Activated naive CD4-positive, alpha-beta T cell treated with anti-CD3 and anti-CD28 coated beads, Interleukin-2, amount 50 U/mL, for 24 hours (primary cell): ENCODE measurements around the gene CD320.

Source experiments
- H3K27ac Mint-ChIP-seq: one replicate; pipeline ENCODE4 v1.8.0; 2021; ENCODE audit warnings: mild to moderate bottlenecking, mixed read lengths
- H3K27me3 Mint-ChIP-seq: one replicate; pipeline ENCODE4 v1.8.0; 2021; ENCODE audit warnings: mixed read lengths
- H3K36me3 Mint-ChIP-seq: one replicate; pipeline ENCODE4 v1.8.0; 2021; ENCODE audit warnings: mixed read lengths
- H3K4me1 Mint-ChIP-seq: one replicate; pipeline ENCODE4 v1.8.0; 2021; ENCODE audit warnings: mixed read lengths
- H3K4me3 Mint-ChIP-seq: one replicate; pipeline ENCODE4 v1.8.0; 2021; ENCODE audit warnings: mild to moderate bottlenecking, mixed read lengths
- H3K9me3 Mint-ChIP-seq: one replicate; pipeline ENCODE4 v1.8.0; 2021; ENCODE audit warnings: mixed read lengths

Gene CD320

GRCh38 chr19:8336072-8336569, 28.0 kb upstream of the CD320 start:
- Mint-ChIP-seq H3K27ac (no peak overlapping the region), H3K4me1 (peaks cover 4% of the 10 kb centered on the region), H3K36me3 (no peaks in the 10 kb centered on the region), H3K4me3 (peak overlapping the region; percentile 44), H3K27me3 (peaks cover 10% of the 10 kb centered on the region), H3K9me3 (no peaks in the 10 kb centered on the region)

GRCh38 chr19:8335343-8336071, 27.3 kb upstream of the CD320 start:
- H3K36me3 Mint-ChIP-seq: no peaks in the 10 kb centered on the region
- peaks cover 4% of the 10 kb centered on the region for H3K4me1 Mint-ChIP-seq
- peak overlapping the region; percentile 44 for H3K4me3 Mint-ChIP-seq
- no peaks in the 10 kb centered on the region for H3K9me3 Mint-ChIP-seq
- no peak overlapping the region for H3K27ac Mint-ChIP-seq
- H3K27me3 Mint-ChIP-seq: peaks cover 10% of the 10 kb centered on the region

DNA sequence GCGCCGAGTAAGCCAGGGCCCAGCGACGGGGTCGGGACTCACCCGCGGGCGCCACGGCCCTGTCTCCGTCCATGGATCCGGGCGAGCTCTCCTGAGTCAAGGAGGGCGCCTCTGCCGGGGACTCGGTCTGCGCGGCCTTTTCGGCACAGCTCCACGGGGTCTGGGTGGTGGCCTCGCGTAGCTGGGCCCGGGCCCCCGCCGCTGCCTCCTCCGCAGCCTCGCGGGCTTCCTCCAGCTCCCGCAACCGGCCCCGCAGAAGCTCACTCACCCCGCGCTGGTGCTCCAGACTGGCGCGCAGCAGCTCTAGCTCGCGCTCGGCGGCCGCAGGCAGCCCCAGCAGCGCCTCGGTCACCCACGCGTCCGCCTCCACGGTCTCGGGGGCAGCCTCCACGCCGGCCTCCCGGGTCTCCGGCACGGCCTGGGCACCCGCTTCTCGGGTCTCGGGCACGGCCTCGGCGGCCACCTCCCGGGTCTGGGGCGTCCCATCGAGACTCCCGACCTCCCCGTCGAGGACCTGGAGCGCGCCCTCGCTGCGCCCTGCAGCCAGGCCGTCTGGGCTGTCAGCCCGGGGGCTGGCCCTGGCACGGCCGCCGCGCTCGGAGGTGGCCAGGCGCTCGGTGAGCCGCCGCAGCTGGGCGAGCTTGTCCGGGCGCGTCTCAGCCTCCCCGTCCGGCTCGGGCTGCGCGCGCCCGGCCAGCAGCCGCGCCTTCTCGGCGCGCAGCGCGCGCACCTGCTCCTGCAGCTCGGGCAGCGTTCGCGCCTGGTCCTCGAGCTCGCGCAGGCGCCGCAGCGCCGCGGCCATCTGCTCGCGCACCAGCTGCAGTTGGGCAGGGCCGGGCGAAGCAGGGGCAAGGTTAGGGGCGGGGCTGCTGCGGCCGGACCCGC, 26.5 kb upstream of the CD320 start:
- Mint-ChIP-seq H3K27me3 (peaks cover 10% of the 10 kb centered on the region), H3K9me3 (no peaks in the 10 kb centered on the region), H3K27ac (no peak overlapping the region)

DNA sequence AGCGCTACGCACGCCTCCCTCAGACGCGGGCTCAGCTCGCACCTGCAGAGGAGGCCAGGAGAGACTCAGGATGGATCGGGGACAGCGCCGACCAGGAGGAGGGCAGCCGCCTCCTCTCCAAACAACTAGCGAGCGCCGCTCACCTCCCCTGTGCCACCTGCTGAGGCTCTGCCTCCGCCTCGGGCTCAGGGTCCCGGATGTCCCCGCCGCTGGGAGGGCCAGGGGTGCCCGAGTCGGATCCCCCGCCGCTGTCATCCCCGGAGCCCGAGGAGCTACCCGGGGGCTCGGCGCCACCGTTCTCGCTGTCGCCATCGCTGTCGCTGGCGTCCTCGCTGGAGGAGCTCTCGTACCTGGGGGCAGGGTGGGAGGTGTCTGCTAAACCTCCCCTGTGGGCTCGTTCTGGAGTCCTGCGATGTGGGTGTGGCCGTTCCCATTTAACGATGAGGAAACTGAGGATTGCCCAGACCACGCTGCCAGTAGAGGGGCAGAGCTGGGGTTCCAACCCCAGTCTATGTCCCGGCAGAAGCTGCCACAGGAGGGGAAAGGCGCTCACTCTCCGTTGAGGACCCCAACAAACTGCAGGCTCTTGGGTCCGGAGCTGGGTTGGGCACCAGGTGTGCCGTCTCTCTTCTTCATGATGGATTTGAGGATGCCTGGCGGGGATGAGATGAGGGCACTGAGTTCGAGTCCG, 25.8 kb upstream of the CD320 start:
- Mint-ChIP-seq H3K9me3 (no peaks in the 10 kb centered on the region), H3K4me1 (peaks cover 4% of the 10 kb centered on the region), H3K27ac (no peak overlapping the region), H3K27me3 (peaks cover 10% of the 10 kb centered on the region), H3K36me3 (no peaks in the 10 kb centered on the region), H3K4me3 (no peak overlapping the region)

More for the DNA sequence above, 26.5 kb upstream of the CD320 start:
- Mint-ChIP-seq H3K36me3 (no peaks in the 10 kb centered on the region), H3K4me3 (no peak overlapping the region), H3K4me1 (peaks cover 4% of the 10 kb centered on the region)

GRCh38 chr19:8332976-8333766, 25.0 kb upstream of the CD320 start:
- peaks cover 8% of the 10 kb centered on the region for H3K27me3 Mint-ChIP-seq
- H3K9me3 Mint-ChIP-seq: no peaks in the 10 kb centered on the region
- H3K4me3 Mint-ChIP-seq: no peak overlapping the region
- no peaks in the 10 kb centered on the region for H3K36me3 Mint-ChIP-seq
- no peak overlapping the region for H3K27ac Mint-ChIP-seq
- H3K4me1 Mint-ChIP-seq: peaks cover 4% of the 10 kb centered on the region

GRCh38 chr19:8331263-8331845, 23.2 kb upstream of the CD320 start:
- Mint-ChIP-seq H3K36me3 (no peaks in the 10 kb centered on the region), H3K27me3 (peaks cover 2% of the 10 kb centered on the region), H3K27ac (no peak overlapping the region)

GRCh38 chr19:8329996-8330395, 21.8 kb upstream of the CD320 start:
- Mint-ChIP-seq H3K27ac (no peak overlapping the region), H3K27me3 (no peaks in the 10 kb centered on the region), H3K36me3 (no peaks in the 10 kb centered on the region), H3K4me1 (no peaks in the 10 kb centered on the region), H3K4me3 (no peak overlapping the region), H3K9me3 (no peaks in the 10 kb centered on the region)

More at GRCh38 chr19:8331263-8331845, 23.2 kb upstream of the CD320 start:
- Mint-ChIP-seq H3K4me3 (no peak overlapping the region), H3K9me3 (no peaks in the 10 kb centered on the region), H3K4me1 (peaks cover 4% of the 10 kb centered on the region)

DNA sequence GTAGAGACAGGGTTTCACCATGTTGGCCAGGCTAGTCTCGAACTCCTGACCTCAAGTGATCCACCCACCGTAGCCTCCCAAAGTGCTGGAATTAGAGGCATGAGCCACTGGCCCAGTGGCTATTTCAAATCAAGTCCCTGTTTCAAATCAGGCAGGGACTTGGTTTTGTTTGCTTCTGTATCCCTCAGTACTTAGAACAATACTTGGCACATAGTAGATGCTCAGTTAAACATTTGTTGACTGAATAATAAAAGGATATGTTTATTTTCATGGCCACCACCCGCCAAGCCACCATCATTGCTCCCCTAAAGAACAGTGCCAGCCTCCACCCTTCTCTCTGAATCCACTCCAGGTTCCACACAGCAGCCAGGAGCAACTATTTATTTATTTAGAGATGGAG, 17.3 kb upstream of the CD320 start:
- peaks cover 21% of the 10 kb centered on the region for H3K4me1 Mint-ChIP-seq
- peaks cover 8% of the 10 kb centered on the region for H3K36me3 Mint-ChIP-seq
- H3K4me3 Mint-ChIP-seq: no peak overlapping the region
- no peaks in the 10 kb centered on the region for H3K27me3 Mint-ChIP-seq
- no peak overlapping the region for H3K27ac Mint-ChIP-seq
- H3K9me3 Mint-ChIP-seq: no peaks in the 10 kb centered on the region

DNA sequence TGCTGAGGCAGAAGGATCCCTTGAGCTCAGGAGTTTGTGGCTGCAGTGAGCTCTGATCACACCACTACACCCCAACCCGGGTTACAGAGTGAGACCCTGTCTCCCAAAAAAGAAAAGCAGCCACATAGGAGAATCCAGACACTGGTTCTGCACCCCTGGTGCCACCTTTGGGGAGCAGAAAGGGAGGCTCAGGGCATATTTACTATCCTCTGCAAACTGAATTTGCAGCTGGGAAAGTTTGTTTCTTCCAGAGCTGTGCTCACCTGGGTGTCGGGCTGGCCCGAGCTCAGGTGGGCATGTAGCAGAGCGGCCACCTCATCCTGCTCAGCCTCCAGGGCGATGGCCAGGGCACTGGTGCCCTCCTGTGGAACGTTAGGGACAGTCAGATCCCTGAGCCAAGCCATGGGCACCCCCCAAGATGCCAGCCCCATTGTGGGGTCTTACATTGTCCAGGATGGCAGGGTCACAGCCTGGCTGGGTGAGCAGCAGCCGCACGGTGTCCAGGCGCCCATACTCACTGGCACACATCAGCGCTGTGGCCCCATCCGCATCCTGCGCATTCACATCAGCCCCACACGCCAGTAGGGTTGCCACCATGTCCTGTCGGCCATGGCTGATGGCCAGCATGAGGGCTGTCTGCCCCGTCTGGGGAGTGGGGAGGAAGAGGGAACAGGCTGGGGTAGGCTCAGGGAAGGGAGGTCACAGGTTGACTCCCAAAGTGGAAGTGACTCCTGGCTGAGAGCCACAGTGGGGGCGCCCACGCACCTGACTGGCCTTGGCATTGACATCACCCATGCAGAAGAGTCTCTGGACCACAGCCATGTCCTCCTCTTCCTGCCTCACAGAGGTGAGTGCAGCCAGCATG, 16.3 kb upstream of the CD320 start:
- Mint-ChIP-seq H3K27me3 (no peaks in the 10 kb centered on the region), H3K4me3 (no peak overlapping the region), H3K36me3 (peaks cover 8% of the 10 kb centered on the region), H3K9me3 (no peaks in the 10 kb centered on the region), H3K4me1 (peaks cover 32% of the 10 kb centered on the region), H3K27ac (no peak overlapping the region)

GRCh38 chr19:8323781-8324185, 15.6 kb upstream of the CD320 start:
- Mint-ChIP-seq H3K4me1 (peaks cover 32% of the 10 kb centered on the region), H3K27me3 (no peaks in the 10 kb centered on the region), H3K9me3 (no peaks in the 10 kb centered on the region), H3K4me3 (peak overlapping the region; percentile 100), H3K27ac (peak overlapping the region; percentile 72), H3K36me3 (peaks cover 8% of the 10 kb centered on the region)

DNA sequence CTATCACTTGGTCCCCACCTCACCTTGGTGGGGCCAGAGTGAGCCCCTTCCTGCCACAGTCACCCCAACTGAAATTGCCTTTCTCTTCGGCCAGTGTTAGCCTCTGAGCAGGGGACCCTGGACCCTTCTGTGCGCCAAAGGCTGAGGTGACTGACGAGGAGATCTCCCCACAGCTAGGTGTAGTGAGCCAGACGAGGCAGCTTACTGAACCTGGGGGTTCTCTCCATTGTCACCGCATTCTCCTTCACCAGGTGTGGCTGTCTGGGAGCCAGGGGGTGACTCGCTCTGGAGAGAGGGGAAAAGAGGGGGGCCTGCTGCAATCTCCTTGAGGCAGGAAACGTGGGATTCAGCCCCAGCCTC, 14.5 kb upstream of the CD320 start:
- H3K4me1 Mint-ChIP-seq: peaks cover 32% of the 10 kb centered on the region
- peaks cover 8% of the 10 kb centered on the region for H3K36me3 Mint-ChIP-seq
- H3K27me3 Mint-ChIP-seq: no peaks in the 10 kb centered on the region
- H3K27ac Mint-ChIP-seq: peak overlapping the region; percentile 98
- H3K4me3 Mint-ChIP-seq: peak overlapping the region; percentile 100
- H3K9me3 Mint-ChIP-seq: no peaks in the 10 kb centered on the region

- no peaks in the 10 kb centered on the region for H3K27me3 Mint-ChIP-seq
- H3K4me1 Mint-ChIP-seq: peaks cover 36% of the 10 kb centered on the region
- H3K9me3 Mint-ChIP-seq: no peaks in the 10 kb centered on the region
- peak overlapping the region; percentile 98 for H3K27ac Mint-ChIP-seq
- H3K36me3 Mint-ChIP-seq: peaks cover 8% of the 10 kb centered on the region
- H3K4me3 Mint-ChIP-seq: peak overlapping the region; percentile 100
These were observed 14.0 kb upstream of the CD320 start for GRCh38 chr19:8321986-8322637.

DNA sequence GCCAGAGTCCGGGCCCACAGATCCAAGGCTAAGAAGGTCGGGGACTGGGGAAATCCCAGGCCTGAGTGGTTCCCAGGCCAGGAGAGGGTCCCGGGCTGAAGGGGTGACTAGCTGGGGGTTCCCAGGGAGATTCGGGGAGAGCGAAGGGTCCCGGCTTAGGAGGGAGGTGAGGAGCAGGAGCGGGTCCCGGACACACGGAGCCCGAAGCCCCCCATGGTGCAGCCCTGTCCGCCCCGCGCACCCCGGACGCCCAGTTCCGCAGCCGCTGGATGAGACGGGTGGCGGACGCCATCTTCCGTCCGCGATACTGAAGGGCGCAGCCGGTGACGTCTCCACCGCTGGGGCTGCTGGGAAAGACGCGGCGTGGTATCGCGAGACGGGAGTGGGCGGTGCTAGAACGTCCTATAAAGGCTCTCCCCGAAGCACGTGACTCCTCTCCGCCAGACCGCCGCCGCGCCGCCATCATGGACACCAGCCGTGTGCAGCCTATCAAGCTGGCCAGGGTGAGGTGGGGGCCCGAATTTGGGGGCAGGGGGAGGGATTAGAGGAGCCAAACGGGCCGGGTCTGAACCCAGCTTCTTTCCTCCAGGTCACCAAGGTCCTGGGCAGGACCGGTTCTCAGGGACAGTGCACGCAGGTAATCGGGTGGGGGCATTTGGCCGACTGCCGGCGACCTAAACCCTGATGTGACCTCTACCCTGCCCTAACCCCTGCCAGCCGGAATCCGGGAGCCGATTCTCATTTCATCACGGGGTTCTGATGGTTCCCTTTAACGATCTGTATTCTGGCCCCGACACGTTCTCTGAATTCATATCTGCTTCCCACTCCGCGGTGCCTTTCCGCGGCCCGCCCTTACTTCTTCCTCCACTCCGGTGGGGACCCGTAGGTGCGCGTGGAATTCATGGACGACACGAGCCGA, 13.2 kb upstream of the CD320 start, which contains the start of the genes NDUFA7 and RPS28:
Gene NDUFA7 (minus strand): TSS at position 309 of the 919 bp plus-strand sequence. CDS start 17 bp downstream, at position 292.
Gene RPS28 (plus strand): TSS at position 430 of the 919 bp plus-strand sequence. CDS start 35 bp downstream, at position 465.
- Mint-ChIP-seq H3K27me3 (no peaks in the 10 kb centered on the region), H3K4me1 (peaks cover 36% of the 10 kb centered on the region), H3K4me3 (peak within 1 kb of the TSS; percentile 100), H3K36me3 (peaks cover 8% of the 10 kb centered on the region), H3K27ac (peak within 1 kb of the TSS; percentile 98), H3K9me3 (no peaks in the 10 kb centered on the region)
